Breast epithelium (tissue), 4 donors: ENCODE results near the gene ADAM8. TPM values are rescaled to one million over a fixed set of nuclear protein-coding genes. Genes with fewer than 3 reads are reported as not detected.
"Not testable (repeated sequence)": the region's sequence is repeated elsewhere in the genome, so short reads cannot be mapped to it uniquely, and the experiment has no call there.

Source experiments
- DNase-seq, 2 donors: peaks; one replicate each; pipeline ENCODE4 v3.0.0-alpha.2; 2019; ENCODE audit warnings: low spot score in 2 of 2
- H3K27ac ChIP-seq, 2 donors: fragments of 200-600 bp; sonication (generic) in 1 of 2; one replicate each; pipeline ENCODE4 v1.5.1; 2016 to 2019; ENCODE audit warnings: mild to moderate bottlenecking in 1 of 2
- H3K27me3 ChIP-seq, 2 donors: fragments of 200-600 bp; sonication (generic) in 1 of 2; one replicate each; pipeline versions ENCODE4 v1.5.1 to v1.6.0; 2017 to 2019; ENCODE audit warnings: control low read depth in 1 of 2, mild to moderate bottlenecking in 1 of 2
- H3K36me3 ChIP-seq: fragments of 200-600 bp; one replicate; pipeline ENCODE4 v1.5.1; 2019
- H3K4me1 ChIP-seq, 2 donors: fragments of 200-600 bp; sonication (generic); one replicate each; pipeline ENCODE4 v1.5.1; 2016 to 2019; ENCODE audit warnings: control low read depth in 1 of 2
- H3K4me3 ChIP-seq, 3 donors: fragments of 200-600 bp; sonication (generic); 1 replicate in 2 of 3; 2 replicates in 1 of 3; pipeline ENCODE4 v1.5.1; 2016 to 2019; ENCODE audit warnings: mild to moderate bottlenecking in 3 of 3, moderate library complexity in 2 of 3
- H3K9me3 ChIP-seq, 2 donors: fragments of 200-600 bp; sonication (generic) in 1 of 2; one replicate each; pipeline ENCODE4 v1.5.1; 2016 to 2019; ENCODE audit warnings: control low read depth in 1 of 2
- CTCF ChIP-seq, 3 donors: fragments of 450-650 bp; IDR thresholded peaks; one replicate each; pipeline ENCODE4 v1.5.1; 2016 to 2017; ENCODE audit warnings: antibody characterized with exemption in 3 of 3, mild to moderate bottlenecking in 3 of 3, moderate library complexity in 3 of 3
- POLR2A ChIP-seq: fragments of 450-650 bp; IDR thresholded peaks from one replicate; pipeline ENCODE4 v1.6.1; 2016; ENCODE audit warnings: antibody characterized with exemption, mild to moderate bottlenecking, moderate library complexity
- POLR2AphosphoS5 ChIP-seq, 3 donors: sonication (generic); formaldehyde crosslinking; IDR thresholded peaks; one replicate each; pipeline ENCODE4 v1.6.1; 2017; ENCODE audit warnings: antibody characterized with exemption in 3 of 3
- intact Hi-C: fragments of 100-400 bp; cut with DNase I; formaldehyde crosslinking; loops from one replicate; pipeline ENCODE4 v1.15.1; 2023; ENCODE audit warnings: low total_unique reads
- total RNA-seq, 3 donors: library from RNA; depleted of rRNA; stranded (reverse); fragments of >200 nt; gene quantifications; one replicate each; pipeline ENCODE4 v1.1.0, GENCODE V29; 2016

The ADAM8 gene
- total RNA-seq, 3 donors from 2014 or later, result 4.6 to 6.6 (median 5.0) TPM

DNA sequence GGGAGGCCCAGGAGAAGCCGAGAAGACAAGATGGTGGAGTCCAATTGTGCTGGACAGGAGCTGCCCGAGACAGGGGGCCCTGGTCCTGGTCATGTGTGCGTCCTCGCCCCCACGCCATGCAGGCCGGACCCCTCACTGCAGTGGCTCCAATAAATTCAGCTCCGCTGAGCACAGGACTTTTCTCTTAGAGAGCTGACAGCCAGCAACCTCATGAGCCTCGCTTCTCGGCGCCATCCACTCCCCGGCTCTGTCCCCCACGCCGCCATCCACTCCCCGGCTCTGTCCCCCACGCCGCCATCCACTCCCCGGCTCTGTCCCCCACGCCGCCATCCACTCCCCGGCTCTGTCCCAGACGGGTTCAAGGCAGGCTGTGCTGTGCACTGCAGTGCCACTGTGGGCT lies 49.4 kb downstream of the ADAM8 start:
- no peak for DNase-seq
- peaks cover 0 to 4% of the 10 kb centered on the region in 2 donors for H3K4me1 ChIP-seq
- H3K27me3 ChIP-seq, result peaks cover 0 to 63% of the 10 kb centered on the region in 2 donors
- H3K9me3 ChIP-seq, result no peaks in the 10 kb centered on the region
- intact Hi-C loops, result no loop called here
- H3K36me3 ChIP-seq, result no peaks in the 10 kb centered on the region
- H3K27ac ChIP-seq, result no peak overlapping the region
- H3K4me3 ChIP-seq, result no peak overlapping the region
- TF ChIP-seq POLR2AphosphoS5 (IDR thresholded peaks at IDR 0.05), result no peak
- TF ChIP-seq POLR2A, result no peak
- TF ChIP-seq CTCF (IDR thresholded peaks at IDR 0.05), result no peak

DNA sequence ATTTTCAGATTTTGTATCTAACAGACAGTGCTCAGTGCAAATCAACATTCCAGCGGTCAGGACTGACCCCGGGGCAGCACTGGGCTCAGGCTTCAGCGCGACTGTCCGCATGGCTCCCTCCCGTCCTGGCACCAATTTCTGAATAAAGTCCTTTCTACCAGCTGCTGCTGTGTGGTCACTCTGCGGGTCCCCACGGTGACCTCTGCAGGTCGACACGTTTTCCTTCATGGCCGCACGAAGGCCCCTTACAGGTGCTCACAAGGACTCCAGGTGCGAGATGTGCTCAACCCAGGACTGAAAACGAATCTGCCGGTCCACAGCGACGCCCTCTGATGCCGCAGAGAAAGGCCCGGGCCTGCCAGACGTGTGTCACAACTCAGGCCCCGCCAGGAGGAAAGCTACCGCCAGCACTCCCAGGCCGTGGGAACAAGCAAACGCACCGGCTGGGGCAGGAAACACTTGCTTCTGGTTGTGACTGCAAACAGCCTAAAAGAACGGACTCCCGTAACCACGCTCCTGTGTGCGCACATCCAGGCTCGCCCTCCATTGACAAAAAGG lies 50.3 kb downstream of the ADAM8 start:
- TF ChIP-seq POLR2AphosphoS5 (IDR thresholded peaks at IDR 0.05) (no peak), CTCF (IDR thresholded peaks at IDR 0.05) (no peak), POLR2A (no peak)
- Histone ChIP-seq H3K9me3 (no peaks in the 10 kb centered on the region), H3K4me3 (no peak overlapping the region), H3K4me1 (peaks cover 0 to 4% of the 10 kb centered on the region in 2 donors), H3K36me3 (no peaks in the 10 kb centered on the region), H3K27ac (no peak overlapping the region), H3K27me3 (peaks cover 0 to 56% of the 10 kb centered on the region in 2 donors)
- intact Hi-C loops, result no loop called here
- DNase-seq, result no peak

- Histone ChIP-seq H3K27me3 (peaks cover 0 to 56% of the 10 kb centered on the region in 2 donors), H3K4me1 (peaks cover 0 to 4% of the 10 kb centered on the region in 2 donors), H3K36me3 (no peaks in the 10 kb centered on the region), H3K4me3 (no peak overlapping the region), H3K27ac (no peak overlapping the region), H3K9me3 (no peaks in the 10 kb centered on the region)
- TF ChIP-seq POLR2AphosphoS5 (IDR thresholded peaks at IDR 0.05) (no peak), CTCF (IDR thresholded peaks at IDR 0.05) (no peak), POLR2A (no peak)
- intact Hi-C loops, result no loop called here
- DNase-seq, result no peak
Measured at GRCh38 chr10:133225707-133226191, 50.9 kb downstream of the ADAM8 start.

- Histone ChIP-seq H3K4me3 (no peak overlapping the region), H3K36me3 (no peaks in the 10 kb centered on the region), H3K27ac (no peak overlapping the region), H3K4me1 (no peaks in the 10 kb centered on the region), H3K9me3 (no peaks in the 10 kb centered on the region), H3K27me3 (peaks cover 0 to 53% of the 10 kb centered on the region in 2 donors)
- TF ChIP-seq POLR2A, result no peak
- TF ChIP-seq CTCF (IDR thresholded peaks at IDR 0.05), result no peak
- TF ChIP-seq POLR2AphosphoS5 (IDR thresholded peaks at IDR 0.05), result no peak
- intact Hi-C loops, result no loop called here
- DNase-seq, result no peak
Measured at GRCh38 chr10:133224756-133225372, 51.8 kb downstream of the ADAM8 start.

GRCh38 chr10:133224076-133224475 lies 52.6 kb downstream of the ADAM8 start:
- Histone ChIP-seq H3K9me3 (no peaks in the 10 kb centered on the region), H3K27me3 (peaks cover 0 to 53% of the 10 kb centered on the region in 2 donors), H3K4me3 (no peak overlapping the region), H3K4me1 (no peaks in the 10 kb centered on the region), H3K27ac (no peak overlapping the region), H3K36me3 (no peaks in the 10 kb centered on the region)
- DNase-seq, result no peak
- intact Hi-C loops, result no loop called here
- TF ChIP-seq CTCF (IDR thresholded peaks at IDR 0.05), result no peak
- no peak for TF ChIP-seq POLR2A
- no peak for TF ChIP-seq POLR2AphosphoS5 (IDR thresholded peaks at IDR 0.05)

GRCh38 chr10:133221756-133222155 lies 54.9 kb downstream of the ADAM8 start:
- H3K4me1 ChIP-seq, intact Hi-C loops: not testable (repeated sequence)
- peaks cover 0 to 46% of the 10 kb centered on the region in 2 donors for H3K27me3 ChIP-seq

More at GRCh38 chr10:133221756-133222155, 54.9 kb downstream of the ADAM8 start:
- not testable (repeated sequence) for H3K9me3 ChIP-seq, H3K4me3 ChIP-seq, H3K36me3 ChIP-seq, H3K27ac ChIP-seq, DNase-seq
